Urinary bladder (tissue), 4 donors: ENCODE measurements around the gene LTK. TPM values are rescaled to one million over a fixed set of nuclear protein-coding genes. Genes with fewer than 3 reads are reported as not detected.

Experiments
- DNase-seq: peaks from one replicate; pipeline ENCODE4 v3.0.0-alpha.2; 2015; ENCODE audit errors: extremely low spot score
- H3K27ac ChIP-seq: one replicate; pipeline ENCODE4 v1.5.1; 2013; ENCODE audit warnings: low read depth, mild to moderate bottlenecking, moderate library complexity
- H3K36me3 ChIP-seq: one replicate; pipeline ENCODE4 v1.6.1; 2013; ENCODE audit warnings: mild to moderate bottlenecking, moderate library complexity; ENCODE audit not compliant: insufficient read depth
- H3K4me1 ChIP-seq: one replicate; pipeline ENCODE4 v1.6.1; 2013; ENCODE audit warnings: mild to moderate bottlenecking, moderate library complexity; ENCODE audit not compliant: insufficient read depth
- H3K4me3 ChIP-seq: one replicate; pipeline ENCODE4 v1.5.1; 2013; ENCODE audit warnings: low read depth, low read length
- WGBS: extraction: QIAGEN DNeasy Blood & Tissue Kit; methylation state at CpG from one replicate; pipeline ENCODE4 v1.1.7; 2013; 5-methylcytosine and 5-hydroxymethylcytosine counted together
- polyA plus RNA-seq: library from polyadenylated mRNA; stranded (reverse); fragments of 200-250 nt; gene quantifications from one replicate; pipeline ENCODE4 v1.2.3, GENCODE V29; 2013
- total RNA-seq: library from RNA; depleted of rRNA; stranded (reverse); fragments of >200 nt; gene quantifications from one replicate; pipeline ENCODE4 v1.2.3, GENCODE V29; 2014
- donor health status: healthy with polysubstance abuse.
- donor health status: healthy.

LTK gene
- total and polyA plus RNA-seq, 2 donors, result 0.43 to 0.48 TPM

GRCh38 chr15:41465822-41466421, 47.7 kb downstream of the LTK start:
- no peak for DNase-seq
- H3K4me1 ChIP-seq, result no peaks in the 10 kb centered on the region
- 77% methylated on average over 8 of the region's 8 CpGs for WGBS
- H3K27ac ChIP-seq, result no peak overlapping the region
- H3K36me3 ChIP-seq, result peaks cover 7% of the 10 kb centered on the region
- H3K4me3 ChIP-seq, result no peak overlapping the region

- 90% methylated on average over 9 of the region's 9 CpGs for WGBS
- peaks cover 6% of the 10 kb centered on the region for H3K36me3 ChIP-seq
- no peak overlapping the region for H3K27ac ChIP-seq
- DNase-seq, result no peak
- no peak overlapping the region for H3K4me3 ChIP-seq
- no peaks in the 10 kb centered on the region for H3K4me1 ChIP-seq
These were observed 48.6 kb downstream of the LTK start for GRCh38 chr15:41464889-41465580.

GRCh38 chr15:41462084-41462795, 51.4 kb downstream of the LTK start:
- 78% methylated on average over 4 of the region's 4 CpGs for WGBS
- DNase-seq, result no peak
- H3K36me3 ChIP-seq, result peaks cover 8% of the 10 kb centered on the region
- H3K27ac ChIP-seq, result no peak overlapping the region
- no peak overlapping the region for H3K4me3 ChIP-seq
- H3K4me1 ChIP-seq, result no peaks in the 10 kb centered on the region

Other genes starting within 250 kb of the LTK start
- 6.1 TPM for gene OIP5, start 181.2 kb downstream of the LTK start, total RNA-seq
- gene OIP5, start 181.2 kb downstream of the LTK start, polyA plus RNA-seq, result 1.4 TPM
- 72.6 TPM for gene NUSAP1, start 180.9 kb downstream of the LTK start, total RNA-seq
- 3.0 TPM for gene NUSAP1, start 180.9 kb downstream of the LTK start, polyA plus RNA-seq
- 16.8 TPM for gene NDUFAF1, start 111.3 kb downstream of the LTK start, total RNA-seq
- gene NDUFAF1, start 111.3 kb downstream of the LTK start, polyA plus RNA-seq, result 21.7 TPM
- 34.0 TPM for gene RTF1, start 96.7 kb downstream of the LTK start, total RNA-seq
- 30.5 TPM for gene RTF1, start 96.7 kb downstream of the LTK start, polyA plus RNA-seq
- 0.37 TPM for gene ITPKA, start 20.0 kb downstream of the LTK start, total RNA-seq
- 2.0 TPM for gene ITPKA, start 20.0 kb downstream of the LTK start, polyA plus RNA-seq
- gene RPAP1, start 30.4 kb upstream of the LTK start, total RNA-seq, result 14.6 TPM
- 15.5 TPM for gene RPAP1, start 30.4 kb upstream of the LTK start, polyA plus RNA-seq
- gene TYRO3, start 45.4 kb upstream of the LTK start, total RNA-seq, result 16.8 TPM
- 8.6 TPM for gene TYRO3, start 45.4 kb upstream of the LTK start, polyA plus RNA-seq
- gene MGA, start 146.6 kb upstream of the LTK start, total RNA-seq, result 115 TPM
- 7.7 TPM for gene MGA, start 146.6 kb upstream of the LTK start, polyA plus RNA-seq